Adrenal gland (tissue), 12 donors: Measurements from ENCODE around the gene BTNL3. TPM values are rescaled to one million over a fixed set of nuclear protein-coding genes. Genes with fewer than 3 reads are reported as not detected.
A peak's percentile ranks its signal among the peaks of the same experiment; 100 is the strongest.

Experiments used
- DNase-seq, 7 donors: peaks; one replicate each; pipeline ENCODE4 v3.0.0-alpha.2; 2019 to 2020
- H3K27ac ChIP-seq, 5 donors: fragments of 200-600 bp; sonication (generic) in 4 of 5; 1 replicate in 3 of 5; 2 replicates in 2 of 5; pipeline versions ENCODE4 v1.5.1 to v1.8.0; 2016 to 2020; ENCODE audit warnings: mild to moderate bottlenecking in 1 of 5
- H3K27me3 ChIP-seq: fragments of 200-600 bp; 2 replicates; pipeline ENCODE4 v1.8.0; 2021
- H3K36me3 ChIP-seq, 2 donors: fragments of 200-600 bp; replicated peaks in 1 of 2; 1 replicate in 1 of 2; 2 replicates in 1 of 2; pipeline versions ENCODE4 v1.5.1 to v1.8.0; 2018 to 2022
- H3K4me1 ChIP-seq, 2 donors: fragments of 200-600 bp; replicated peaks in 1 of 2; 1 replicate in 1 of 2; 2 replicates in 1 of 2; pipeline versions ENCODE4 v1.5.1 to v1.8.0; 2018 to 2021
- H3K4me3 ChIP-seq, 4 donors: fragments of 200-600 bp; sonication (generic) in 3 of 4; one replicate each; pipeline ENCODE4 v1.5.1; 2016 to 2018
- H3K9me3 ChIP-seq, 3 donors: fragments of 200-600 bp; sonication (generic) in 1 of 3; replicated peaks in 1 of 3; 1 replicate in 2 of 3; 2 replicates in 1 of 3; pipeline versions ENCODE4 v1.5.1 to v1.8.0; 2016 to 2021
- CTCF ChIP-seq, 6 experiments: fragments of 450-650 bp in 4 of 6; fragments of 200-600 bp in 2 of 6; sonication (generic) in 1 of 6; IDR thresholded peaks; 1 replicate in 5 of 6; 2 replicates in 1 of 6; pipeline versions ENCODE4 v1.5.1 to v1.8.0; 2016 to 2021; ENCODE audit warnings: antibody characterized with exemption in 6 of 6, mild to moderate bottlenecking in 2 of 6, moderate library complexity in 1 of 6
- POLR2A ChIP-seq, 2 donors: fragments of 450-650 bp; IDR thresholded peaks; one replicate each; pipeline ENCODE4 v1.6.1; 2017; ENCODE audit warnings: antibody characterized with exemption in 2 of 2, mild to moderate bottlenecking in 2 of 2, moderate library complexity in 1 of 2
- WGBS, 4 donors: extraction: QIAGEN DNeasy Blood & Tissue Kit in 2 of 4; methylation state at CpG; one replicate each; pipeline versions ENCODE4 v1.1.5 to v1.1.7; 2013 to 2017; 5-methylcytosine and 5-hydroxymethylcytosine counted together
- intact Hi-C, 2 donors: fragments of 100-400 bp; cut with DNase I; formaldehyde crosslinking; loops; one replicate each; pipeline versions ENCODE4 v1.14.1 to v1.15.0; 2022 to 2023
- polyA plus RNA-seq, 3 donors: library from polyadenylated mRNA; stranded (reverse); fragments of 200-250 nt in 2 of 3; fragments of 350-450 nt in 1 of 3; fragmentation: Illumina TruSeq in 1 of 3; extraction: RNeasy Lipid Tissue Mini Kit (QIAGEN cat#74804) in 1 of 3; gene quantifications; one replicate each; pipeline ENCODE4 v1.2.3, GENCODE V29; 2013 to 2014
- total RNA-seq, 9 donors: library from RNA; depleted of rRNA in 4 of 9; stranded (reverse); fragments of >200 nt in 4 of 9; fragments of 120-200 nt in 1 of 9; fragmentation: NEBNext Ultra II Directional in 1 of 9; extraction: Animal tissue kit (Norgen Biotek cat#: 25700) in 1 of 9; gene quantifications; one replicate each; pipeline versions ENCODE4 v1.1.0 to v1.2.4, GENCODE V29; 2013 to 2023
- donor health status: healthy with polysubstance abuse.
- donor health status: Bipolar disorder and iron deficiency.
- donor health status: DM: yes; HTN: yes; CAD: no.
- donor health status: DM: no; HTN: no; CAD: no.
- donor health status: DM: no; HTN: no; CAD: no.
- donor health status: DM: yes; HTN: yes; CAD: no.

BTNL3 gene
- total and polyA plus RNA-seq, 12 donors = 0.03 to 1.0 (median 0.14) TPM; not detected in 5

- intact Hi-C loops = no loop called here
- 48 to 54% methylated on average over 1 of the region's 1 CpG; no CpG with 5 or more reads in 2 of the 4 donors for WGBS, 4 donors
- no peaks in the 10 kb centered on the region for H3K27me3 ChIP-seq
- peaks cover 0 to 8% (median 0%) of the 10 kb centered on the region in 3 donors for H3K9me3 ChIP-seq
- H3K4me1 ChIP-seq = no peaks in the 10 kb centered on the region
- no peak overlapping the region for H3K27ac ChIP-seq
- no peaks in the 10 kb centered on the region for H3K36me3 ChIP-seq
- TF ChIP-seq POLR2A (IDR thresholded peaks at IDR 0.05) (no peak), CTCF (IDR thresholded peaks at IDR 0.05) (no peak)
- no peak for DNase-seq
- no peak overlapping the region for H3K4me3 ChIP-seq
Measured at GRCh38 chr5:181024245-181025064, 35.8 kb downstream of the BTNL3 start.

GRCh38 chr5:181027452-181028031, 38.9 kb downstream of the BTNL3 start:
- 83 to 94% (median 86%) methylated on average over 9 to 11 of the region's 11 CpGs for WGBS, 4 donors
- peaks cover 0 to 2% (median 0%) of the 10 kb centered on the region in 3 donors for H3K9me3 ChIP-seq
- TF ChIP-seq POLR2A (IDR thresholded peaks at IDR 0.05) (no peak), CTCF (IDR thresholded peaks at IDR 0.05) (no peak)
- no peak overlapping the region for H3K4me3 ChIP-seq
- no peaks in the 10 kb centered on the region for H3K4me1 ChIP-seq
- DNase-seq = no peak
- H3K36me3 ChIP-seq = no peaks in the 10 kb centered on the region
- intact Hi-C loops = no loop called here
- H3K27me3 ChIP-seq = no peaks in the 10 kb centered on the region
- H3K27ac ChIP-seq = no peak overlapping the region

- Histone ChIP-seq H3K4me1 (no peaks in the 10 kb centered on the region), H3K9me3 (no peaks in the 10 kb centered on the region), H3K27ac (no peak overlapping the region), H3K27me3 (no peaks in the 10 kb centered on the region), H3K36me3 (no peaks in the 10 kb centered on the region), H3K4me3 (no peak overlapping the region)
- DNase-seq = peak in 1 of 7 donors; percentile 40
- 79 to 87% (median 82%) methylated on average over 19 to 26 of the region's 26 CpGs for WGBS, 4 donors
- intact Hi-C loops = no loop called here
- TF ChIP-seq POLR2A (IDR thresholded peaks at IDR 0.05) = no peak
- no peak for TF ChIP-seq CTCF (IDR thresholded peaks at IDR 0.05)
Measured at GRCh38 chr5:181028032-181028819, 39.6 kb downstream of the BTNL3 start.

GRCh38 chr5:181031716-181032115, 43.1 kb downstream of the BTNL3 start:
- Histone ChIP-seq H3K27ac (no peak overlapping the region), H3K4me3 (no peak overlapping the region), H3K36me3 (no peaks in the 10 kb centered on the region), H3K4me1 (no peaks in the 10 kb centered on the region), H3K27me3 (no peaks in the 10 kb centered on the region), H3K9me3 (no peaks in the 10 kb centered on the region)
- no peak for DNase-seq
- intact Hi-C loops = no loop called here
- WGBS, 4 donors = 81 to 87% (median 85%) methylated on average over 3 of the region's 3 CpGs
- TF ChIP-seq CTCF (IDR thresholded peaks at IDR 0.05) (no peak), POLR2A (IDR thresholded peaks at IDR 0.05) (no peak)
